Raji (cell line): ENCODE measurements around the gene TMC5.

Source experiments
- POLR2A ChIP-seq: IDR thresholded peaks from 2 replicates; pipeline ENCODE4 v1.6.1; 2011; ENCODE audit warnings: low read depth, low read length, control low read depth; ENCODE audit not compliant: insufficient read depth

The TMC5 gene

DNA sequence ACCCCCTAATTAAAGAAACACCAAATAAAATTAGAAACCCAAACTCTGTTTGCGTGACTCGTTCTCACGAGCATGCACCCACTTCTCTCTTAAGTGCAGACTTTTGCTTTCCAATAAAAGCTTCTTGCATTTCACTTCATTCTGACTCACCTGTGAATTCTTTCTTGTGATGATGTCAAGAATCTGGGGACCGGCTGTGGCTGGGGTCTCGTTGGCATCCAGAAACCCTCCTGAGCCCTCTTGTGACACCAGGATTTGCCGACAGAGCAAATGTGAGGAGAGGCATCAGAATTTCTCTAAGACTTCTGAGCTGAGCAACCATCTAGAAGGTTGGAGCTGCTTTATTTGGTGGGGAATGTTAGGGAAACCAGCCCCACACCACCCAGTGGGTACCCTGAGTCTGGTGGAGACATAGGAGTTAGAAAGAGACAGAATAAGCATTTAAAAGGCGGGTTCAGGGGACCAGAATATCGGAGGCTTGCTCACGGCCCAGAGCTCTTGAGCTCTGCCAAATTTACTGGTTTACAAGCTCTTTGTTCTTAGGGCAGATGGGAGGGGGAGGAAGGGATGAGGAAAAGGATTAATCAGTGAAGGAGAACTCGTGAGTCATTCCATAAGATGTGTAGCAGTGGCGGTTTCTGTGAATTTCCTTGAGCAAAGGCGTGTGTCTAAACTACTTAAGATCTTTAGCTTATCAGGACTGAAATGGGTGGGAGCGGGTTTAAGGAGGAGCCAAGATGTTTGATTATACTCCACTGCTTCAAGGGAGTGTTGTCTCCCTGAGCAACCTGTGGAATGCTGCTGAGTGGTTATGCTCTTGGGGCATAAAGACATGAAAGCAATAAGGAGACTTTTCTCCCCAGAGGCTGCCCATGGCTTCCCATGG, 24.2 kb upstream of the TMC5 start:
- no peak for TF ChIP-seq POLR2A

DNA sequence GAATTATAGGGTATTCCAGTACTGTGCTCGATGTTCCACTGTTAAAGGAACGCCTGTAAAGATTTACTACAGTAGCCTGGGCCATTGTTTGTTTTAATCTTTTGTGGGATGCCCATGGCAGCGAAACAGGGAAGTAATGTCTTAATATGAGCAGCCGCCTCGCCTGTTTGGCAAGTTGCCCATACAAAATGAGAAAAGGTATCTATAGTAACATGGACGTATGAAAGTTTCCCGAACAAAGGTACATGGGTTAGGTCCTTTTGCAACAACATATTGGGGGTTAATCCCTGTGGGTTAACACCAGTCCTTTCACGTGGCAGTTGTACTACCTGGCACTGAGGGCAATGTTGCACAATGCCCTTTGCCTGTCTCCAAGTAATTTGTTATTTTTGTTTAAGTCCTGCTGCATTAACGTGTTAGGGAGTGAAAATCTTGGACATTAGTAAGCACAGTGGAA, 21.1 kb upstream of the TMC5 start:
- no peak for TF ChIP-seq POLR2A

DNA sequence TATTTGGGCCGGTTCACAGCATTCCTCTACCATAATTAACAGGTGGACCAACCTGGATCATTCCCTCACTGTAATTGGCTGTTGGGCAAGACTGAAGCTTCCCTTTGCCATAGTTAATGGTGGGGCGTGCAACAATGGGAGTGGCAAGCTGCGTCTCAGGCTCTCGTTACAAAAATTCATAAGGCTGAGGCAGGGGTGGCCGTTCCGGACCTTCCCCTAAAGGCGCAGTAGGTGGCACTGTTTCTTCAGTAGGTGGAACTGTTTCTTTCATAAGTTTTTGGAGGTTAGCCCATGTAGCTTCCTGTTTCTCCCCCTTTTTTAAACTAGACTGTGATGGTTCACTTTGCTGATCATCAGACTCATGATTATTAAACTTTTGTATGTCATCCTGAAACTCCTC, 17.0 kb upstream of the TMC5 start:
- TF ChIP-seq POLR2A, result no peak

DNA sequence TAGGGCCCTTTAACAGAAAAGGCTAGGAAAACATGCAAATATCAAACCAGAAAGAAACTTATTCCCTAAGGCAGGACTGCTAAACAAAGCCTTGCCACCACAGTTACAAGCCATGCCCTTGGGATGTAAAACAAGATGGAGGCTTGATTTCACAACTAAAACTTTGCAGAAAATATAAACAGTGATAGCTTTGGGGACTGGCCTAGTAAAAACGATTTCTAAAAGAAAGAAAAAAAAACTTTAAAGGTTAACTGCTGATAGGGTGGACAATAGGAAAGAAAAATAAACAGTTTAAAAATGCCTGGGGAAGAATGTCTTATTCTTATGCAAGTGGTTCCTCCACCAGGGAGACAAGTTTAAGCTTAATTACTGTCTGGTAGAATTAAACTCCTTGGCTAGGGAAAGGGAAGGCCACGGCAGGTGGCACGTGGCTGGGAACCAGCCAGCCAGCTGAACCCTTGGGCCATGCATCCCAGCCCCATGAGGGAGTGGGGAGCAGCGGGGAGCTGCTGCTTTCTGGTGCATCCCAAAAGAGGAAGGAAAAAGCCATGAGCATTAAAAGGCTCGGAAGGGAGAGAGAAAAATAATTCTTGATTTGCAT, 10.7 kb upstream of the TMC5 start:
- TF ChIP-seq POLR2A, result no peak

DNA sequence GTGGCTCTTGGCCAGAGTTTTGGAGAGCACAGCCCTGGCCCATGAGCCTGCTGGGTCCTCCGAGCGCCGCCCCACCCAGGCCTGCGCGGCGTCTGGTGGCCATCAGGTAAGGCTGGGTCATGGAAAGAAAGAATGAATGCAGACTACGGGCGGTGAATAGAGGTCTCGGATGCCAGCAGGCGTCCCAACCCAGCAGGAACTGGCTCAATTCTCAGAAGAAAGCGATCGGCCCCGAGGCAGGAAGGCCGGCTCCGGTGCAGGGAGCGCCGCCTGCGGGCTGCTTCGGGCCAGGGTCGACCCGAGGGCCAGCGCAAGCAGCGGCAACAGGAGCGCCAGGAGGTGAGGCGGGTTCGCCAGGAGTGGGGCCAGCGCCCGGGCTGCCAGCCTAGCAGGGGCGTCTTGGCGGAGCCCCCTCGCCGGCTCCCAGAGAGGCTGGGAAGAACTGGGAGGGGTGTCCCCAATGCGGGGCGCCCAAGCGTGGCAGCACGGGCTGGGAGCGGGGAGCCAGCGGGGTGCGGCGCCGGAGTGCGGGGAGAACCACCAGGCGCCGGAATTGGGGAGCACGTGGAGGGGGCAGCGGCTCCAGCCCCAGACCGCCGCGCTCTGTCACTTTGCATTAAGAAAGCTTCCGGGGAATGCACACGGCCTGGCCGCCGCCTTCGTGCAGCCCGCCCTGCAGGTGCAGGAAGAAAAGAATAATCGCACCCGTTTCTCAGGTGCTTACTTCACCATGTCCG, 7.1 kb upstream of the TMC5 start:
- TF ChIP-seq POLR2A, result no peak

DNA sequence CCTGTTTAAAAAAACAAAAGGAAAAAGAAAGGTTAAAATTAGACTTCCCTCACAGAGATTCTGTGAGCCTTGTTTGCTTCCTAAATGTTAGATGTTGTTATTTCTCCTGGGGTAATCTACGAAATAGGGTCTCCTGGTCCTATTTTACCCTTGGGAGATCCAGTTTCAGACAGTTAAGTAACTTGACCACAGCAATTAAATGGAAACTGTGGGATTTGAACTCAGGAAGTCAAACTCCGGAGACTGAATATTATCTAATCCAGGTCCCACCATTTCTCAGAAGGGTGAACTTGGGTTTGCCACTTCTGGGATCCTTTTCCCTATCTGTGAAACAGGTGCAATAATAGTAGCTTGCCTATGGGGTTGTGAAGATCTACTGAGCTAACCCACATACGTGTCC, 6.4 kb upstream of the TMC5 start:
- no peak for TF ChIP-seq POLR2A

DNA sequence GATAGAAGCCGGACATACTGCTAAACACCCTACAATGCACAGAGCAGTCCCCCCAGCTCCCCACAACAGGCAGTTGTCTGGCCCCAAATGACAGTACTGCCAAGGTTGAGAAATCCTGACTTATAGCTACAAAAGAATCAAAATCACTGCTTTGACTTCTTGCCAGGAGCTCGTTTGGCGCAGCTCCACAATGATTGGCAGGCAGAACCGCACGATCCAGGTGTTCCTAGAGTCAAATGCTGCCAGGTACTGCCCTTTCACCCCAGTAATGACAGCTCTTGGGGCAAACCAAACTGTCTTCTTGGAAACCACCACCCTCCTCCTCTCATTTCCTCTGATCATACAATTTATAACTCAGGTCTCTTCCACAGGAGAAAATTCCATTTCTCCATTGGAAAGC, 2.2 kb upstream of the TMC5 start:
- TF ChIP-seq POLR2A, result no peak

DNA sequence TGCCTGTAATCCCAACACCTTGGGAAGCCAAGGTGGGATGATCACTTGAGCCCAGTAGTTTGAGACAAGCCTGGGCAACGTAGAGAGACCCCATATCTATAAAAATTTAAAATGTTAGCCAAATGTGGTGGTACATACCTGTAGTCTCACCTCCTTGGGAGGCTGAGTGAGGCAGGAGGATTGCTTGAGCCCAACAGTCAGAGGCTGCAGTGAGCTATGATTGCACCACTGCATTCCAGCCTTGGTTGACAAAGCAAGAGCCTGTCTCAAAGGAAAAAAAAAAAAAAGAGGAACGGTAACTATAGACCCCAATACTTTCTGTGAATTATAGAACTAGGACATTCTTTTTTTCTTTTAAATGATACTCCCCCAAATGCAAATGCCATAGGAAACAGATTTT, 1.8 kb upstream of the TMC5 start:
- TF ChIP-seq POLR2A, result no peak

DNA sequence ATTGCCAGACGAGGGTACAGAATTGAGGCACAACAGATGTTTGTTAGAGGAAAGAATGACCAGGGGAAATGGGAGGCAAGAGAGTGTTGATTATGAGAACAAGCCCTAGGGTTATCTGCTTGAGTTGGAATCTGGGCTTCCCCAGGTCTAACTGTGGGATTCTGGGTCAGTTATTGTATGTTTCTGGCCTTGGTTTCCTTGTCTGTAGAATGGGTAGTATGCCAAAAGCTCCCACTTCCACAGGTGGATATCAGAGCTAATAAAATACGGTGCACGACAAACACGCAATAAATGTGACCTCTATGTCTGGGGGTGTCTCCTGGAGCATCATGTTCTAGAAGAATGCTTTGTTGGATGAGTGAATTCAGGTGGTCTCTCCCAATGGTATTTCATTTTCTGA, 517 bp downstream of the TMC5 start:
- no peak for TF ChIP-seq POLR2A

DNA sequence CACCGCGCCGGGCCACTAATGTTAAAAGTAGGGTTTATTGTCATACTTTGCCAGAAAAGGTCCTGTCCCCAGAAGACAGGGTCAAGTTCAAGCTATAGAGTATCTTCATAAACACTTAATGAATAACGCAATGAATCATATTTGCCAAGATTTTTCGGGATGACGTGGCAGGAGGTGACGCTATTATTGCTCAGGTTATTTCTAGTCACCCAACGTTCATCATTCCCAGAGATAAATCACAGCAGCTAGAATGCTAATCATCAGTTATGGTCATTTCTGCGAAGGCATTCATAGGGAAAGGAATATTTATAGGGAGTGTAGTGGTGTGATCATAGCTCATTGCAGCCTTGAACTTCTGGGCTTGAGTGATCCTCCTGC, 2.0 kb downstream of the TMC5 start:
- no peak for TF ChIP-seq POLR2A

DNA sequence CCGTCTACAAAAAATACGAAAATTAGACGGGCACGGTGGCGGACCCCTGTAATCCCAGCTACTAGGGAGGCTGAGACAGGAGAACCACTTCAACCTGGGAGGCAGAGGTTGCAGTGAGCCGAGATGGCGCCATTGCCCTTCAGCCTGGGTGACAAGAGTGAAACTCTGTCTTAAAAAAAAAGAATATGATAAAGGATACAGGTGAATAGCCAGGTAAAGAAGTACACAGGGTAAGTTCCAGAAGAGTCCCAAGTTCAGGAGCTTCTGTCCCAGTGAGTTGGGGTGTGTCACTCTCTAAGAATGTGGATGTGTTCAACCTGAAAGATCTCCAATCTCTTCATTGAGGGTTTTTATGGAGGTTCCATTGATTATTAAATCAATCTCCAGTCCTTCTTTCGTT, 6.8 kb downstream of the TMC5 start:
- no peak for TF ChIP-seq POLR2A

DNA sequence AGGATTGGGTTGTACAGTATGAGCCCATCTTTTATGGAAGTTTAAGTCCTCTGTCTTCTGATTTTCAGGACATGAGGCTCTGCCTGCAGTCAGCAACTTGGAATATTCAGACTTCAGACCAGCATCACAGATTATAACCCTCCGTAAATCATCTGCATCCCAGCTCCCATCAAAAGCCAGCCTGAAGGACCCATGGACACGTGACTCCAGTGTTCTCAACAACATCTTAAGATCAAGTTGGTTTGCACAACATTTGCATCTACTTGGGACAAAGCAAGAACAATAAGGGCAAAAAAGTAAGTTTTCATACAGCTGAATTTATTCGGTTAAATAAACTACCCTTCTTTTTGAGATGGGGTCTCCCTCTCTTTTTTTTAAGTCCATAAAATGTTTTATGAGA, 12.7 kb downstream of the TMC5 start:
- TF ChIP-seq POLR2A, result no peak

DNA sequence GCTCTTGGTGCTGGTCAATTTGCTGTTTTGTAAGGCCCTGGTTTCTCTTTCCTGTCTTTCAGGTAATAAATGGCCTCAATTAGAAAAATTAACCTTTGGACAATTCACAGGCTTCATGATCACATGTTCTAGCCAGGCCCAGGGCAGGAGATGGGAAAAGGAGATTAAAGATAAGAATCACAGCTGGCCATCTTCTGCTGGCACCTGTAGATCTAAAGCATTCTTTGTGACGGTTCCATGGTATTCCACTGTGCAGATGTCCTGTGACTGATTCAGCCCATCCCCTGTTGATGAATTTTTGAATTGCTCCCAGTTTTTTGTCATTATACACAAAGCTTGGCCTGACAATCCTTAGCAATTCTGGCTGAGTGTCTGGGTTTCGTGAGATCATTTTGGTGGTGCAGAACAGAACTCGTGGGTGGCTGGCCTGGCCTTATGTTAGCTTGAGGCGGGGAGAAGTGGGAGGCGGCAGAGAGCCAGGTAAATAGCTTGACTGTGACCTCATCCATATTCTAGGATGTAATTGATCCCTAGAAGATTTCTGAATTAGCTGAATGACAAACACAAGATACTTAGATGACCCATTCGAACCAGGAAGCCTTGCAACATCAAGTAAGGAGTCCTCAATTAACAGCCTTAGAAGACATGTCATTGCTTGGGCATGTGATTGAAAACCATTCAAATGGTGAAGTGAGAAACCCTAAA, 14.1 kb downstream of the TMC5 start:
- TF ChIP-seq POLR2A, result no peak

DNA sequence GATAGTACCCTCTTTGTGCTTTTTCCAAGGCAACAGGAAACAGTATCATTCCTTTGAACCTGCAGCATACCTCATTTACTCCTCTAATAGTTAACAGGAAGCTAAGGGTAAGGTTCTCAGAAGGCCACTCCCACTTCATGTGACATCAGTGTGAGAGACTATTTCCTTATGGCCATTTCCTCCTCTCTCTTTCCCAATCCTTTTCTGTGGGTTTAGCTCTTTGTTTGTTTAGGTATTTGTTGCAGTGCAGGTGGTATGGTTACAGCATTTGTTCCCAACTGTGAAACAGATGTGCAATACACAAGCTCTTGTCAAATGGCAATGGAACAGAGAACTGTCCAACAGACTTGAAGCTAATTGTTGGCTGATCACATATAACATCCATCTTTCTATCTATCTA, 14.7 kb downstream of the TMC5 start:
- TF ChIP-seq POLR2A, result no peak

DNA sequence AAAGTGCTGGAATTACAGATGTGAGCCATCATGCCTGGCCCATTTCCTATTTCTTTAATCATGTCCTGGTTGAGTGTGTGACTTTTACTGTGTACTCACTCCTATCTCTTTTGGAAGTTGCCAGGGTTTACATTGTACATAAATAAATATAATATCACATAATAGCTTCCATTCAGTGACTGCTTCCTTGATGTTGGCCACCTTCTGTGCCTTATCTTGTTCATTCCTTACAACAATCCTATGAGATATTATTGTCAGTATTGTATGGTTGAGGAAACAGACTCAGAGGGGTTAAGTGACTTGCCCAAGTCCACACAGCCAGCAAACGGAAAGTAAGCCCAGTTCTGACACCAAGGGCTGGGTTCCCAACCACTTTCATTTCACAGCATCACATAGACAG, 16.9 kb downstream of the TMC5 start:
- no peak for TF ChIP-seq POLR2A

DNA sequence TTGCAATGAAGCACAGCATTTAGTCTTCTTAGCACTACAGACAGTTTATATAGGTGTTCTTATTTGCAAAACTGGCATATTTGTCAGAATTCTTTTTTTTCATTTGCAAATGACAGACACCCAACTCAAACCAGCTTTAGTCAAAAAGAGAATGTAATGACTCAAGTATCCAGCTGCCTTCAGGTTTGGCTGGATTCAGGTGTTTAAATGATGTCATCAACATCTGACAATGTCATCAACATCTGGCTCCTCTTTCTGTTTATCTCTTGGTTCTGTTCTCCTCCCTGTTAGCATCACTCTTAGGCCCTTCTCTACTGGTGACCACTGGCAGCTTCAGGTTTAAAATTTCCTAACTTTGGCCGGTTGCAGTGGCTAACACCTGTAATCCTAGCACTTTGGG, 18.9 kb downstream of the TMC5 start:
- TF ChIP-seq POLR2A, result no peak

DNA sequence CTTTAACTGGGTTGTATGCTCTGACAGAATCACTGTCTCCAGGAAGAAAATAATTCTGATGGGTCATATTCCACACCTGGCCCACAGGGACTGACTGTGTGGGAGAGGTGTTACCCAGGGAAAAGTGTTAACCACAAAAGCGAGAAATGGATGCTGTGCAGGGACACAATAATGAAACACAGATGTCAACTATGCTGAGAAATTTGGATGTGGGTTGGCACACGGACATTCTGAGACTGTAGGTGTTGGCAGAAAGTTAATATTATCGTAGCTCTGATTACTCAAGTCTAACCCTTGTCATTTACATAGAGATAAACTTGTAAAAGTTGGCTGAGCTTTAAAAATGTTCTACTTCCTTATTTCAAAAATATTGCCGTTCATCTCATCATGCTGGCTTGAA, 19.6 kb downstream of the TMC5 start:
- TF ChIP-seq POLR2A, result no peak
